ENCODE results near the gene HOOK2.

Gene HOOK2

GRCh38 chr19:12793290-12794195 is 18.2 kb upstream of the HOOK2 start:
- peak; percentile 81 to 90 (median 87) for DNase-seq (ENCODE audit: low read depth in 3 of 3)

DNA sequence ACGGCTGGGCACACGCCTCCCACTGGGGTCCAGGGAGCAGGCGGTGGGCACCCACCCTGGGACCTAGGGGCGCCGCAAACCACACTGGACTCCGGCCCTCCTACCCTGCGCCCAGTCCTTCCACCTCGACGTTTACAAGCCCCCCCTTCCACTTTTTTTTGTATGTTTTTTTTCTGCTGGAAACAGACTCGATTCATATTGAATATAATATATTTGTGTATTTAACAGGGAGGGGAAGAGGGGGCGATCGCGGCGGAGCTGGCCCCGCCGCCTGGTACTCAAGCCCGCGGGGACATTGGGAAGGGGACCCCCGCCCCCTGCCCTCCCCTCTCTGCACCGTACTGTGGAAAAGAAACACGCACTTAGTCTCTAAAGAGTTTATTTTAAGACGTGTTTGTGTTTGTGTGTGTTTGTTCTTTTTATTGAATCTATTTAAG is 17.5 kb upstream of the HOOK2 start:
- no peak for DNase-seq (ENCODE audit: low read depth in 3 of 3)

DNA sequence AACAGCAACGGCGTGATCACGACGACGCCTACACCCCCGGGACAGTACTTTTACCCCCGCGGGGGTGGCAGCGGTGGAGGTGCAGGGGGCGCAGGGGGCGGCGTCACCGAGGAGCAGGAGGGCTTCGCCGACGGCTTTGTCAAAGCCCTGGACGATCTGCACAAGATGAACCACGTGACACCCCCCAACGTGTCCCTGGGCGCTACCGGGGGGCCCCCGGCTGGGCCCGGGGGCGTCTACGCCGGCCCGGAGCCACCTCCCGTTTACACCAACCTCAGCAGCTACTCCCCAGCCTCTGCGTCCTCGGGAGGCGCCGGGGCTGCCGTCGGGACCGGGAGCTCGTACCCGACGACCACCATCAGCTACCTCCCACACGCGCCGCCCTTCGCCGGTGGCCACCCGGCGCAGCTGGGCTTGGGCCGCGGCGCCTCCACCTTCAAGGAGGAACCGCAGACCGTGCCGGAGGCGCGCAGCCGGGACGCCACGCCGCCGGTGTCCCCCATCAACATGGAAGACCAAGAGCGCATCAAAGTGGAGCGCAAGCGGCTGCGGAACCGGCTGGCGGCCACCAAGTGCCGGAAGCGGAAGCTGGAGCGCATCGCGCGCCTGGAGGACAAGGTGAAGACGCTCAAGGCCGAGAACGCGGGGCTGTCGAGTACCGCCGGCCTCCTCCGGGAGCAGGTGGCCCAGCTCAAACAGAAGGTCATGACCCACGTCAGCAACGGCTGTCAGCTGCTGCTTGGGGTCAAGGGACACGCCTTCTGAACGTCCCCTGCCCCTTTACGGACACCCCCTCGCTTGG is 16.9 kb upstream of the HOOK2 start:
- DNase-seq (ENCODE audit: low read depth in 3 of 3) = peak in 1 of 3 experiments; percentile 72

- DNase-seq (ENCODE audit: low read depth in 3 of 3) = peak; percentile 93 to 96 (median 95)
These were observed 16.1 kb upstream of the HOOK2 start, which contains the start of gene JUNB for GRCh38 chr19:12791345-12792050. TSS of gene JUNB (plus strand) at chr19:12791486. CDS start at chr19:12791772, 286 bp downstream.

GRCh38 chr19:12790628-12791344 is 15.4 kb upstream of the HOOK2 start:
- no peak for DNase-seq (ENCODE audit: low read depth in 3 of 3)

DNA sequence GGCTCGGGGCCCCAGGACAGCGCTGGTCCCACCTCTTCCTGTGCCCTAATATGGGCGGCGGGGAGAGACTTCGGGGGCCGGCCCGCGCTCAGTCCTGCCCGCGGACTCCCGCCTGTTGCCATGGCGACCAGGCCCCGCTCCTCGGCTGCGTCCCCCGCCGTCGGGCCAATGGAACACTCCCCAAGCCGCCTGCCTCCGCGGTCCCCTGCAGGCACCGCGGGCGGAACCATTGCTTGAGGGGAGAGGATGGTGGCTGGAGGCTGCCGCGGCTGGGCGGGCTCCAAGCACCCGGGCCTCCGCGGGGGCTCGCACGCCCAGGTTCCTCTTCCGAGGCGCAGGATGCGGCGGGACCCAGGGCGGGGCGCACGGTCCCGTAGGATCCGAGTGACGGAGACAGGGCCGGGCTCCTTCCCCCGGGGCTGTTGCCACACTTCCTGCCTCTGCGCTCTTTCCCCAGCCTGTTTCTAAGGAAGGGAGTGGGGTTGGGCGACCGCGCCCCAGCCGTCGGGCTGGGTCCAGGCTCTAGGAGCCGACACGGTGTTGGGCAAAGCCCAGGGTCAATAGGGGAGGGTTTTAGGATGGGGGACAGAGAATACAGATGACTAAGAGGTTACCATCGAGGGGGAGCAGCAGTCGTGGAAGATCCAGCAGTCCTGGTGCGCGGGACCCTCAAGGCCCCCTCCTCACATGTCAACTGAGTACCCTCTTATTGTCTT is 14.7 kb upstream of the HOOK2 start:
- peak; percentile 76 to 96 (median 78) for DNase-seq (ENCODE audit: low read depth in 3 of 3)

- no peak for DNase-seq (ENCODE audit: low read depth in 3 of 3)
These were observed 13.9 kb upstream of the HOOK2 start for GRCh38 chr19:12789098-12789903.

GRCh38 chr19:12788682-12789097 is 13.3 kb upstream of the HOOK2 start:
- DNase-seq (ENCODE audit: low read depth in 3 of 3) = no peak

DNA sequence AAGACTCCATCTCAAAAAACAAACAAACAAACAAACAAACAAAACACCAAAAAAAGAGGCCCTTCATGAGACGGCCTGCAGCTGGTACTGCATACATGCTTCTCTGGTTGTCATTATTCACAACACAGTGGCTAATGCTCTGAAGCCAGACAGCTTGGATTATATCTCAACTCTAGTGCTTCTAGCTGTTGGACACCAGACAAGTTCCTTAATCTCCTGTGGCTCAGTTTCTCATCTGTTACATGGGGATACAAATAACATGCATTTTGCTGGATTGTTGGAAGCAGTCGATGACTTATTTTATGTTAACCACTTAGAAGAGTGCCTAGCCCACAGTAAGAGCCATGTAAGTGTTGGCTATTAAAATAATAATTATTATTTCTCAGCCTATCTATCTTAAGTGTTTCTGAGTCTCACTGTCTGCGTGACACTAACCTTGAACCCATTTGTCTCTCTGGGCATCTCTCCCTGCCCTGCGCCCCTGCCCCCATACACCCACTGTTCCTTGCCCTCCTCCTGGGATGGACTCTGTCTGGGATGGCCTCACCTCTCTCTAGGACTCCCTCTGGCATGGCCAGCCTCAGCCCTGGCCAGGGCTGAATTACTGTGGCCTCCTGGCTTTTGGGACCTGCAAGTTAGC is 12.8 kb upstream of the HOOK2 start:
- DNase-seq (ENCODE audit: low read depth in 3 of 3) = no peak

DNA sequence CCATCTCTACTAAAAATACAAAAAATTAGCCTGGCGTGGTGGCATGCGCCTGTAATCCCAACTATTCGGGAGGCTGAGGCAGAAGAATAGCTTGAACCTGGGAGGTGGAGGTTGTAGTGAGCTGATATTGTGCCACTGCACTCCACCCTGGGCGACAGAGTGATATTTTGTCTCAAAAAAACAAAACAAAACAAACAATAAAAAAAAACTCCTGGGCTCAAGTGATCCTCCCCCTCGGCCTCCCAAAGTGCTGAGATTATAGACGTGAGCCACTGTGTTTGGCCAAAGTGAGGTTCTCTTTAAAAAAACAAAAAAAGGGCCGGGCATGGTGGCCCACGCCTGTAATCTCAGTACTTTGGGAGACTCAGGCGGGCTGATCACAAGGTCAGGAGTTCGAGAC is 12.1 kb upstream of the HOOK2 start:
- DNase-seq (ENCODE audit: low read depth in 3 of 3) = no peak

DNA sequence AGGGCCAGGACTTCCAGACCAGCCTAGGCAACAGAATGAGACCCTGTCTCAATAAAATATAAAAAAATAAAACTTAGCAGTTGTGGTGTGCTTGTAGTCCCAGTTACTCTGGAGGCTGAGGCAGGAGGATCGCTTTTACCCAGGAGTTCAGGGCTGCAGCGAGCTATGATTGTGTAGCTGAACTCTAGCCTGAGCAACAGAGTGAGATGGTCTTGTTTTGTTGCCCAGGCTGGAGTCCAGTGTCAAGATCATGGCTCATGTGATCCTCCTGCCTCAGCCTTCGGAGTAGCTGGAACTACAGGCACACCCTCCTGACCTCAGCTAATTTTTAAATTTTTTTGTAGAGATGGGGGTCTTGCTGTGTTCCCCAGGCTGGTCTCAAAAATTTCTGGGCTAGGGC is 11.6 kb upstream of the HOOK2 start:
- no peak for DNase-seq (ENCODE audit: low read depth in 3 of 3)

DNA sequence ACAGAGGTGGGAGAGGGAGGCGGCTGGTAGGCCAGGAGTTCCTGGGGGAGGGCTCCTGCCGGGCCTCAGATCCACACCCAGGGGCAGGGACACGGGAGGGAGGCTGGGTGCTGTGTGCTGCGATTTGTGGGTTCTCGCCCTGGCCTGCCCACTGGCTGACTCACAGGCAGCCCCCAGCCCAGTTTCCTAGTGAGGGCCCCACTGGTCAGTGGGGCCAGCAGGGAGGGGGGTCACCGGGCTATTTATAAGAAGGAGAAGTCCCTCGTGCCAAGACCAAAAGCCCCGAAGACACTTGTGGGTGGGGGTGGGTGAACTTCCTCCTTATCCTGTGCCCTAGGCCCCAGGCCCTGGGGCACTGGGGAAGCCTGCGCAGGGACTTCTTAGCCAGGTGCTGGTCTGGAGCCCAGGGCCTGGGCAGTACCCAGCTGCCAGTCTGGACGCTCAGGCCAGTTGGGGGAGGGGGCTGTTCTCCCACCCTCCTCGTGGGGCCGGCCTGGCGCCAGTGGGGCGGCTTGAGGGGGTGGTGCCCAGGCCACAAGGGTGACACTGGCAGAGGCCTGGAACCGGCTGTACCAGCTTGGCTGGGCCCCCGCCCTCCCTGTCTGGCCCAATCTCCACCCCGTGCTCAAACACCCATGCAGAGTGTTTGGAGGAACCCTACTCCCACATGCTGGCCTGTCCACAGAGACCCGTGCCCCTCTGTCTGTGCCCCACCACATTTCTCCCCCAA is 11.0 kb upstream of the HOOK2 start:
- DNase-seq (ENCODE audit: low read depth in 3 of 3) = no peak

DNA sequence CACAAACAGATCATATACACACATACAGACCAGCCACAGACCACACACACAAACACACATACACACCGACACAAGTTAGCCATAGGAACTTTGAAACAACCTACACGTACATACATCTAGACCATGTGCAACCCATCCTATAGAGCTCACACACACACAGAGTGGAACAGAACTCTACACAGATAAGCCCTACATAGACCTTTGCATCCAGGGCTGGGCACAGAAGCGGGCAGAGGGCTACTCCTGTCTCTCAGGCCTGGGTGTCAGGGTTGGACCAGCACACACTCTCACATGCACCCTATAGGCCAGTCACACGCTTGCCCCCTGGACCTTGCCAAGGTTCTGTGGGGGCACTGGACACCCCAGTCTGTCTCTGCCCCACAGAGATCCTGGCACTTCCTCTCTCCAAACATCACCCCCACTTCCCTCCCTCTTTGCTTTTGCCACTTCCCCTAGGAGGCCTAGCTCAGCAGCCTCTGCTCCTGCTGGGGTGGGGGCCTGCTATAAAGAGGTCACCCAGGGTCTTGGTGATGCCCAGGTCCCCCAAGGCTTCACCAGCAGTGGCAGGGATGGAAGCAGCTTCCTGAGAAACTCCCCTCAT is 10.2 kb upstream of the HOOK2 start:
- DNase-seq (ENCODE audit: low read depth in 3 of 3) = no peak

GRCh38 chr19:12784871-12785430 is 9.6 kb upstream of the HOOK2 start:
- DNase-seq (ENCODE audit: low read depth in 3 of 3) = no peak

- no peak for DNase-seq (ENCODE audit: low read depth in 3 of 3)
These were observed 9.1 kb upstream of the HOOK2 start for GRCh38 chr19:12784394-12784870.

DNA sequence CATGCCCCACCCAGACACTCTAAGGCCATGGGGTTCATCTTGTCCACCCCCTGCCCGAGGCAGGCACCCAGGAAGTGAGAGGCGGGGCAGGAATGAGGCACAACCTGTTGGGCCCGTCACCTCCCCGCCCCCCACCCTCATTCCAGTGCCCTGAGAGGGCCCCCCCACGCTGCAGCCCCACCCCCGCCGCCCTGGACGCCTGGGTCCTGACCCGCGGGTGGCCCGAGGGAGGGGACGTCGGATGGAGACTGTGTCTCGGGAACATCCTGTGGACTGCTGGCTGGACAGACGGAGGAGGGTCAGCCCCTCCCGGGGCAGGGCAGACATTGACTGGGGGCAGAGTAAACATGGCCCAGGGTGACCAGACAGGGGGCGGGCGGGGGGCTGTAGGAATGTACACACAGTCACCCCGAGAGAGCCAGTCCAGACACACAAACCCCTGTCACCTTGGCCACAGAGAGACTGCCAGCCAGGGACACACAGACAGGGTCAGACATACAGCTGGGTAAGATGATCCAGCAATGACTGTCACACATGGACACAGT is 8.6 kb upstream of the HOOK2 start:
- DNase-seq (ENCODE audit: low read depth in 3 of 3) = no peak

- peak in 1 of 3 experiments; percentile 66 for DNase-seq (ENCODE audit: low read depth in 3 of 3)
These were observed 8.0 kb upstream of the HOOK2 start for GRCh38 chr19:12783291-12783848.

Data from stimulated activated CD4-positive, alpha-beta T cell treated with anti-CD3 and anti-CD28 coated beads, TNF-alpha, amount 100 ng/mL, for 24 hours (primary cell).